A549 (cell line): ENCODE results near the gene EOMES. TPM values are rescaled to one million over a fixed set of nuclear protein-coding genes. Genes with fewer than 3 reads are reported as not detected.

Experiments
- ATAC-seq, 2 experiments: fragments of 200-7000 bp in 1 of 2; fragments of >200 bp in 1 of 2; cut with Nextera tagmentation in 1 of 2; cut with Tn5 transposase in 1 of 2; 3 replicates each; pipeline versions ENCODE4 v1.8.0 to v1.9.1; 2018 to 2020; ENCODE audit warnings: mild to moderate bottlenecking in 1 of 2, moderate library complexity in 1 of 2
- CTCF ChIA-PET: fragments of 300-600 bp; sonication (Branson Sonifier 250); formaldehyde crosslinking; extraction: SDS; loops from one replicate; lab custom pipeline; 2021; ENCODE audit warnings: antibody characterized with exemption, inconsistent platforms; lab: Yijun Ruan, JAX
- POLR2A ChIA-PET: fragments of 350-600 bp; formaldehyde crosslinking; extraction: SDS; loops from one replicate; lab custom pipeline; 2021; ENCODE audit warnings: antibody characterized with exemption, inconsistent platforms; lab: Yijun Ruan, JAX
- DNase-seq, 2 experiments: peaks; one replicate each; pipeline versions ENCODE4 v3.0.0 to v3.0.0-alpha.2; 2011 to 2016; ENCODE audit warnings: low read depth in 1 of 2, low spot score in 1 of 2
- FAIRE-seq: peaks from 2 replicates; lab custom pipeline; 2011; peaks lifted over from hg19 to GRCh38; lab: Jason Lieb, UNC
- H3K27ac ChIP-seq, 2 experiments: fragments of >200 bp; sonication (Bioruptor Twin); formaldehyde crosslinking; 3 replicates each; pipeline ENCODE4 v1.5.1; 2016 to 2017
- H3K4me1 ChIP-seq: fragments of >200 bp; sonication (Bioruptor Twin); formaldehyde crosslinking; 3 replicates; pipeline ENCODE4 v1.6.1; 2016
- H3K4me2 ChIP-seq: fragments of >200 bp; sonication (Bioruptor Twin); formaldehyde crosslinking; 3 replicates; pipeline ENCODE4 v1.6.1; 2016
- H3K4me3 ChIP-seq: fragments of >200 bp; sonication (Bioruptor Twin); formaldehyde crosslinking; 3 replicates; pipeline ENCODE4 v1.5.1; 2016
- H3K9me3 ChIP-seq: fragments of >200 bp; sonication (Bioruptor Twin); formaldehyde crosslinking; 3 replicates; pipeline ENCODE4 v1.6.1; 2016
- CEBPB ChIP-seq, 2 experiments: fragments of >200 bp in 1 of 2; sonication (Bioruptor Twin) in 1 of 2; formaldehyde crosslinking in 1 of 2; IDR thresholded peaks; 2 replicates each; pipeline ENCODE4 v1.6.1; 2012 to 2016
- CHD4 ChIP-seq: fragments of 200-600 bp; sonication (generic); IDR thresholded peaks from 2 replicates; pipeline ENCODE4 v1.6.1; 2016; ENCODE audit warnings: antibody characterized with exemption, mild to moderate bottlenecking, borderline replicate concordance
- EHMT2 ChIP-seq: fragments of 200-600 bp; sonication (generic); IDR thresholded peaks from 2 replicates; pipeline ENCODE4 v1.6.1; 2016; ENCODE audit warnings: antibody characterized with exemption, low read depth, mild to moderate bottlenecking, moderate library complexity
- EP300 ChIP-seq, 2 experiments: fragments of >200 bp; sonication (Bioruptor Twin); formaldehyde crosslinking; IDR thresholded peaks; 2 replicates in 1 of 2; 3 replicates in 1 of 2; pipeline ENCODE4 v1.6.1; 2016 to 2017
- FOSB ChIP-seq: fragments of 250-450 bp; sonication (Bioruptor Pico); IDR thresholded peaks from 2 replicates; pipeline ENCODE4 v1.5.0; 2020; ENCODE audit warnings: mild to moderate bottlenecking, moderate library complexity
- FOSL2 ChIP-seq, 2 experiments: fragments of 450-650 bp in 1 of 2; fragments of >200 bp in 1 of 2; sonication (Bioruptor Twin) in 1 of 2; formaldehyde crosslinking; IDR thresholded peaks; 2 replicates each; pipeline versions ENCODE4 v1.5.0 to v1.6.1; 2016 to 2020; ENCODE audit warnings: mild to moderate bottlenecking in 1 of 2, moderate library complexity in 1 of 2
- FOXS1 ChIP-seq: fragments of 250-450 bp; sonication (Bioruptor Pico); IDR thresholded peaks from 2 replicates; pipeline ENCODE4 v1.5.0; 2020; ENCODE audit warnings: mild to moderate bottlenecking, moderate library complexity
- GATA3 ChIP-seq: IDR thresholded peaks from 2 replicates; pipeline ENCODE4 v1.6.1; 2012; ENCODE audit warnings: borderline replicate concordance
- HDAC2 ChIP-seq: fragments of 200-600 bp; sonication (generic); IDR thresholded peaks from 2 replicates; pipeline ENCODE4 v1.6.1; 2016
- HEYL ChIP-seq: fragments of 250-450 bp; sonication (Bioruptor Pico); IDR thresholded peaks from 2 replicates; pipeline ENCODE4 v1.8.0; 2021; ENCODE audit warnings: mild to moderate bottlenecking, moderate library complexity
- HOXA7 ChIP-seq: fragments of 250-450 bp; sonication (Bioruptor Pico); IDR thresholded peaks from 2 replicates; pipeline ENCODE4 v1.5.0; 2020; ENCODE audit warnings: mild to moderate bottlenecking, moderate library complexity
- KDM1A ChIP-seq: fragments of 200-600 bp; sonication (generic); IDR thresholded peaks from 2 replicates; pipeline ENCODE4 v1.6.1; 2016; ENCODE audit warnings: low read depth, mild to moderate bottlenecking
- MAZ ChIP-seq: fragments of 150-350 bp; IDR thresholded peaks from 2 replicates; pipeline ENCODE4 v1.6.1; 2014; ENCODE audit warnings: antibody characterized with exemption, low read depth, low read length, borderline replicate concordance
- MYC ChIP-seq: IDR thresholded peaks from 2 replicates; pipeline ENCODE4 v1.6.1; 2012; ENCODE audit warnings: mild to moderate bottlenecking, inconsistent platforms, low read length, improper control_type of control experiment, borderline replicate concordance
- NFE2L2 ChIP-seq: fragments of 150-350 bp; conservative IDR thresholded peaks from 2 replicates; pipeline ENCODE4 v1.6.1; 2014; ENCODE audit warnings: low read length
- NR3C1 ChIP-seq: fragments of >200 bp; sonication (Bioruptor Twin); formaldehyde crosslinking; IDR thresholded peaks from 3 replicates; pipeline ENCODE4 v1.6.1; 2017
- POLR2AphosphoS2 ChIP-seq: conservative IDR thresholded peaks from 2 replicates; pipeline ENCODE4 v1.6.1; 2012; ENCODE audit warnings: low read length, improper control_type of control experiment, inconsistent platforms
- RAD21 ChIP-seq, 2 experiments: fragments of >200 bp in 1 of 2; sonication (Bioruptor Twin) in 1 of 2; formaldehyde crosslinking in 1 of 2; IDR thresholded peaks in 1 of 2; conservative IDR thresholded peaks in 1 of 2; 2 replicates in 1 of 2; 3 replicates in 1 of 2; pipeline ENCODE4 v1.6.1; 2012 to 2018; ENCODE audit warnings: inconsistent platforms in 1 of 2
- RARB ChIP-seq: fragments of 250-450 bp; sonication (Bioruptor Pico); IDR thresholded peaks from 2 replicates; pipeline ENCODE4 v1.8.0; 2021; ENCODE audit warnings: mild to moderate bottlenecking, moderate library complexity
- SMC3 ChIP-seq: fragments of >200 bp; sonication (Bioruptor Twin); formaldehyde crosslinking; IDR thresholded peaks from 3 replicates; pipeline ENCODE4 v1.6.1; 2018; ENCODE audit warnings: inconsistent platforms
- TP53 ChIP-seq: fragments of 250-450 bp; sonication (Bioruptor Pico); IDR thresholded peaks from 2 replicates; pipeline ENCODE4 v1.5.0; 2021; ENCODE audit warnings: mild to moderate bottlenecking, moderate library complexity
- ZC3H11A ChIP-seq: fragments of 450-650 bp; IDR thresholded peaks from 2 replicates; pipeline ENCODE4 v1.6.1; 2014; ENCODE audit warnings: antibody characterized with exemption, mild to moderate bottlenecking
- ZNF302 ChIP-seq: fragments of 250-450 bp; sonication (Bioruptor Pico); IDR thresholded peaks from 2 replicates; pipeline ENCODE4 v1.9.0; 2021; ENCODE audit warnings: inconsistent platforms, mild to moderate bottlenecking, moderate library complexity
- WGBS: methylation state at CpG from one replicate; pipeline ENCODE4 v1.1.6; 2017; ENCODE audit errors: missing lambda C conversion rate; 5-methylcytosine and 5-hydroxymethylcytosine counted together
- polyA plus RNA-seq, 4 experiments: library from polyadenylated mRNA; depleted of rRNA in 3 of 4; stranded (reverse); fragments of >200 nt; fragmentation: RNase III in 1 of 4; extraction: RNeasy Plus Mini Kit Qiagen cat#74134 plus additional on column Dnase treatment in 1 of 4; gene quantifications; 2 replicates in 3 of 4; 3 replicates in 1 of 4; pipeline ENCODE4 v1.2.3, GENCODE V29; 2011 to 2017
- TF ChIP-seq, protein P1 (sequence below): fragments of >200 bp; sonication (Bioruptor Twin); formaldehyde crosslinking; IDR thresholded peaks from 2 replicates; pipeline ENCODE4 v1.6.1; 2016

Gene EOMES
- polyA plus RNA-seq, 2 of the 4 experiments (the other 2 are of a cell fraction): 0.84 to 1.2 TPM

GRCh38 chr3:27756877-27757276 is 34.8 kb upstream of the EOMES start:
- Histone ChIP-seq H3K4me1 (peaks cover 20% of the 10 kb centered on the region; the same call in 2 of the 3 replicates), H3K27ac (no peak overlapping the region), H3K4me3 (no peak overlapping the region)
- ATAC-seq: no peak
- WGBS: 35% methylated on average over 2 of the region's 2 CpGs
- TF ChIP-seq HOXA7 (CRISPR knock-in tag): no peak
- 0 out of 4 replicates have a peak, but pooled peaks of 1 of the 2 experiments have one; percentile 17 for TF ChIP-seq CEBPB (IDR thresholded peaks at IDR 0.05)
- TF ChIP-seq, all 56 proteins: peak for 1
- peak overlapping the region; percentile 35; the same call in 1 of the 3 replicates for H3K4me2 ChIP-seq
- no peaks in the 10 kb centered on the region for H3K9me3 ChIP-seq
- FAIRE-seq: no peak
- DNase-seq: no peak
- CTCF ChIA-PET: interaction anchor here (0.6 to 6.0 kb wide), 4 partner anchors 36 to 432 kb away, joined by 3 to 36 read pairs (median 8); partner anchors contain the start of gene EOMES
- POLR2A ChIA-PET: no interaction called here

DNA sequence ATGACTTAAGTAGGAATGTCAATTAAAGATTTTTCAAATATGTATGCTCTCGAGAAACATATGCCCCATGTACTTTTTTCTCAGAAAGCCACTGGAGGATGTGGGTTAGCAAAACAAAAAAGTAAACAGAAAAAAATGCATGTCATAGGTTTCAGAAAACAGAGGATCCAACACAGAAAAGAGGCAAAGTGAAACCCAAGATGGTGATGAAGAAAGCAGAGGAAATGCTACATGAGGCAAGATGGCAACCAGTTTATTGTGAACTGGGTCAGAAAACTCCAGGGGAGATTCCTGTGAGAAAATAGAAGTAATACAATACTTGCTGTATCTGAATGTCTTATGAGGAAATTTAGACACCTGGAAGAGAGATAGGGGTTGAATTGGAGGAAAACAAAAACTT is 30.8 kb upstream of the EOMES start:
- no peak for TF ChIP-seq POLR2AphosphoS2
- TF ChIP-seq CHD4: no peak
- no peak for TF ChIP-seq CEBPB (IDR thresholded peaks at IDR 0.05)
- peaks cover 13% of the 10 kb centered on the region; the same call in 2 of the 3 replicates for H3K4me1 ChIP-seq
- no peak overlapping the region for H3K4me3 ChIP-seq
- WGBS: 43% methylated on average over 1 of the region's 1 CpG
- H3K9me3 ChIP-seq: no peaks in the 10 kb centered on the region
- H3K4me2 ChIP-seq: no peak overlapping the region
- FAIRE-seq: no peak
- POLR2A ChIA-PET: no interaction called here
- no peak overlapping the region for H3K27ac ChIP-seq
- CTCF ChIA-PET: no interaction called here
- no peak for DNase-seq
- ATAC-seq: no peak

DNA sequence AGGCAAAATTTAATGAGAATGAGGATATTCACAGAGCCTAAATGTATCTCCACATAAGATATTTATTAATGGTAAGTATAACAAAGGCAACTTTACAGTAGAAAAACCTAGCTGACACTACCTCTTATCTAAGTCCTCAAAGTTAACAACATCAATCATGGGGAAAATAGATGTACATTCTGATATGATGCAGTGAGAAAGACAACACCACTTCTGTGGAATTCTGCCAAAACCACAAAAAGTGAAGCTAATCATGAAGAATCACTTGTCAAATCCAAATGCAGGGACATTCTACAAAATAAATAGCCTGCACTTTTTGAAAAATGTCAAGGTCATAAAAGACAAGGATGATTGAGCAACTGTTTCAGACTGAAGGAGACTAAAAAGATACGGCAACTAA is 27.5 kb upstream of the EOMES start:
- H3K9me3 ChIP-seq: no peaks in the 10 kb centered on the region
- ATAC-seq: no peak
- no peaks in the 10 kb centered on the region for H3K4me1 ChIP-seq
- CTCF ChIA-PET: interaction anchor here (1.1 to 1.6 kb wide), 2 partner anchors 26 to 28 kb away, joined by 3 read pairs; no protein-coding TSS in a partner anchor
- POLR2A ChIA-PET: no interaction called here
- WGBS: 56% methylated on average over 1 of the region's 1 CpG
- TF ChIP-seq KDM1A: no peak
- TF ChIP-seq ZNF302 (CRISPR knock-in tag): no peak
- TF ChIP-seq MYC: no peak
- TF ChIP-seq FOSL2 (IDR thresholded peaks at IDR 0.05): no peak
- TF ChIP-seq FOSL2 (CRISPR knock-in tag; IDR thresholded peaks at IDR 0.05): no peak
- no peak for TF ChIP-seq FOXS1 (CRISPR knock-in tag)
- TF ChIP-seq FOSB (CRISPR knock-in tag): no peak
- TF ChIP-seq MAZ: no peak
- TF ChIP-seq GATA3: no peak
- no peak for TF ChIP-seq CHD4
- TF ChIP-seq HDAC2: no peak
- TF ChIP-seq EP300 (IDR thresholded peaks at IDR 0.05): no peak
- FAIRE-seq: peak; percentile 7
- DNase-seq: no peak
- no peak overlapping the region for H3K4me2 ChIP-seq
- H3K4me3 ChIP-seq: no peak overlapping the region
- no peak overlapping the region for H3K27ac ChIP-seq

- Histone ChIP-seq H3K4me3 (no peak overlapping the region), H3K9me3 (no peaks in the 10 kb centered on the region), H3K4me2 (no peak overlapping the region)
- ATAC-seq (peak in 1 of 2 experiments; percentile 64; a peak in 2 of 6 replicates), DNase-seq (no peak), FAIRE-seq (no peak)
- no peak for TF ChIP-seq NR3C1
- no peak for TF ChIP-seq RARB (CRISPR knock-in tag)
- TF ChIP-seq RAD21 (conservative IDR thresholded peaks at IDR 0.05 in 1 of 2, IDR thresholded peaks at IDR 0.05 in 1 of 2): no peak
- TF ChIP-seq NFE2L2: no peak
- TF ChIP-seq KDM1A: no peak
- TF ChIP-seq, protein P1, sequence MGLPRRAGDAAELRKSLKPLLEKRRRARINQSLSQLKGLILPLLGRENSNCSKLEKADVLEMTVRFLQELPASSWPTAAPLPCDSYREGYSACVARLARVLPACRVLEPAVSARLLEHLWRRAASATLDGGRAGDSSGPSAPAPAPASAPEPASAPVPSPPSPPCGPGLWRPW: no peak
- TF ChIP-seq TP53 (CRISPR knock-in tag): no peak
- TF ChIP-seq SMC3: no peak
- TF ChIP-seq EHMT2: no peak
- TF ChIP-seq HEYL: no peak
- TF ChIP-seq ZC3H11A: no peak
- TF ChIP-seq, all 56 proteins: peak for 0
- ChIA-PET POLR2A (no interaction called here), CTCF (interaction anchor here (0.6 to 1.4 kb wide), 2 partner anchors 11 to 25 kb away, joined by 3 to 5 read pairs; partner anchors contain the start of gene EOMES)
- WGBS: 63% methylated on average over 3 of the region's 3 CpGs
- Histone ChIP-seq H3K27ac (no peak overlapping the region), H3K4me1 (no peaks in the 10 kb centered on the region)
Measured at GRCh38 chr3:27746838-27747237, 24.7 kb upstream of the EOMES start.
